ENCODE data around the gene TBC1D12. TPM values are rescaled to one million over a fixed set of nuclear protein-coding genes. Genes with fewer than 3 reads are reported as not detected.

The TBC1D12 gene
- total RNA-seq, 3 donors from 2014 or later (not counting 1 experiment from before 2014, with no cell fraction given), result 1.2 to 4.8 (median 1.8) TPM

DNA sequence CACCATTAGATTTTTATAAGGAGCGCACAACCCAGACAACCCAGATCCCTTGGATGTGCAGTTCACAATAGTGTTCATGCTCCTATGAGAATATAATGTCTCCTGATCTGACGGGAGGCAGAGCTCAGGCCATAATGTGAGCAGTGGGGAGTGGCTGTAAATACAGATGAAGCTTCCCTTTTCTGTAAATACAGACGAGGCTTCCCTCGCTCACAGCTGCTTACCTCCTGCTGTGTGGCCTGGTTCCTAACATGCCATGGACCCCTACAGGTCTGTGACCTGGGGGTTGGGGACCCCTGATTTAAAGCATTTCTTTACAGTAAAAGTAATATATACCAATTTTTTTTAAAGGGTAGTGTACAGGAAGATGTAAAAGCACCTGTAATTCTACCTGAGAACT, 176.4 kb downstream of the TBC1D12 start:
- Histone ChIP-seq H3K4me3 (ENCODE audit: low read length) (no peak overlapping the region), H3K4me1 (ENCODE audit: control insufficient read depth, insufficient read depth, low read length) (no peaks in the 10 kb centered on the region), H3K27me3 (ENCODE audit: control insufficient read depth, insufficient read depth, low read length) (no peaks in the 10 kb centered on the region), H3K9me3 (ENCODE audit: control insufficient read depth, insufficient read depth, low read length) (no peaks in the 10 kb centered on the region), H3K36me3 (ENCODE audit: control insufficient read depth, insufficient read depth, low read length) (no peaks in the 10 kb centered on the region), H3K27ac (ENCODE audit: low read length) (no peak overlapping the region)
- intact Hi-C loops (cut with micrococcal nuclease), result no loop called here
- TF ChIP-seq CTCF (IDR thresholded peaks at IDR 0.05), result no peak
- WGBS (ENCODE audit: insufficient coverage), result 91% methylated on average over 4 of the region's 4 CpGs
- no peaks in the 10 kb centered on the region for H3K36me3 Mint-ChIP-seq
- no peak for ATAC-seq
- H3K4me3 Mint-ChIP-seq, result no peak overlapping the region
- no peak overlapping the region for H3K27ac Mint-ChIP-seq
- no peak for DNase-seq
- H3K27me3 Mint-ChIP-seq (ENCODE audit: low read depth in 2 of 2), result no peaks in the 10 kb centered on the region
- H3K4me1 Mint-ChIP-seq, result no peaks in the 10 kb centered on the region
- H3K9me3 Mint-ChIP-seq, result no peaks in the 10 kb centered on the region

DNA sequence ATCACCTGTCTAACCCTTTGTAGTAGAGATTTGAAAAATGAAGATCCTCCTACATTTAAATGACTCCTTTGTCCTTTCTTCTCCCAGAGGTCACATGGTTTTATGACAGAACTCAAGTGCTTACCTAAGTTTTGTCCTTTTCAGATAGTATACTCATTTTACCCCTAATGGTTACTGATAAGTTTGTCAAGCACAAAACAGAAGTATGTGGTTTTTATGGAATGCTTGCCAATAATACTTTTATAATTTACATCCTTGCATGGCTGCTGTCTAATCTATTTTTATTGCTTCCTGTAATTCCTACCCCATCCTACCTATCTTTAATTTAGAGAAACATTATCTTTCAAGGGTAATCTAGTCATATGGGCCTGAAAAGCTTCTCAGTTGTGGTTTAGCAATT, 180.8 kb downstream of the TBC1D12 start:
- Histone ChIP-seq H3K36me3 (ENCODE audit: control insufficient read depth, insufficient read depth, low read length) (no peaks in the 10 kb centered on the region), H3K27ac (ENCODE audit: low read length) (no peak overlapping the region), H3K4me3 (ENCODE audit: low read length) (no peak overlapping the region), H3K9me3 (ENCODE audit: control insufficient read depth, insufficient read depth, low read length) (no peaks in the 10 kb centered on the region), H3K4me1 (ENCODE audit: control insufficient read depth, insufficient read depth, low read length) (no peaks in the 10 kb centered on the region), H3K27me3 (ENCODE audit: control insufficient read depth, insufficient read depth, low read length) (no peaks in the 10 kb centered on the region)
- Mint-ChIP-seq H3K27ac (no peak overlapping the region), H3K27me3 (ENCODE audit: low read depth in 2 of 2) (no peaks in the 10 kb centered on the region), H3K36me3 (no peaks in the 10 kb centered on the region), H3K4me1 (no peaks in the 10 kb centered on the region), H3K4me3 (no peak overlapping the region), H3K9me3 (no peaks in the 10 kb centered on the region)
- no peak for ATAC-seq
- intact Hi-C loops (cut with micrococcal nuclease), result no loop called here
- TF ChIP-seq CTCF (IDR thresholded peaks at IDR 0.05), result no peak
- no peak for DNase-seq

Other genes starting within 250 kb of the TBC1D12 start
- 10 to 100 TPM; 10.8 to 18.6 (median 13.1) TPM for gene NOC3L, start 39.6 kb upstream of the TBC1D12 start, total RNA-seq
- 10 to 100 TPM in 2 of 3 donors, 1 to 10 TPM in 1; 9.4 to 10.4 (median 10.2) TPM for gene HELLS, start 143.2 kb downstream of the TBC1D12 start, total RNA-seq

Measured in natural killer cell (primary cell).